Lower leg skin (tissue), 4 donors: ENCODE measurements around the gene LIFR. TPM values are rescaled to one million over a fixed set of nuclear protein-coding genes. Genes with fewer than 3 reads are reported as not detected.
"Not testable (repeated sequence)": the region's sequence is repeated elsewhere in the genome, so short reads cannot be mapped to it uniquely, and the experiment has no call there.

Experiments
- DNase-seq, 2 donors: peaks; one replicate each; pipeline ENCODE4 v3.0.0-alpha.2; 2019; ENCODE audit warnings: low spot score in 2 of 2
- H3K4me3 ChIP-seq: fragments of 200-600 bp; sonication (generic); 2 replicates; pipeline ENCODE4 v1.5.1; 2017; ENCODE audit warnings: mild to moderate bottlenecking, low read depth; ENCODE audit not compliant: poor library complexity, severe bottlenecking
- POLR2A ChIP-seq, 2 donors: fragments of 450-650 bp; IDR thresholded peaks; one replicate each; pipeline ENCODE4 v1.6.1; 2016 to 2017; ENCODE audit warnings: antibody characterized with exemption in 2 of 2, mild to moderate bottlenecking in 1 of 2, moderate library complexity in 1 of 2
- whole genome bisulfite sequencing, 2 donors: methylation state at CpG; one replicate each; pipeline ENCODE4 v1.1.5; 2018; 5-methylcytosine and 5-hydroxymethylcytosine counted together
- intact Hi-C: fragments of 100-400 bp; cut with DNase I; formaldehyde crosslinking; loops from one replicate; pipeline ENCODE4 v1.15.0; 2023; ENCODE audit warnings: low total_unique reads
- total RNA-seq, 4 donors: library from RNA; depleted of rRNA; stranded (reverse); fragments of >200 nt; gene quantifications; one replicate each; pipeline ENCODE4 v1.1.0, GENCODE V29; 2016
- TF ChIP-seq, protein P1 (sequence below), 3 donors: fragments of 450-650 bp; IDR thresholded peaks; one replicate each; pipeline ENCODE4 v1.5.1; 2016; ENCODE audit warnings: antibody characterized with exemption in 3 of 3, mild to moderate bottlenecking in 3 of 3, moderate library complexity in 2 of 3

Gene LIFR
- total RNA-seq, 4 donors from 2014 or later, result 28.3 to 70.6 (median 42.1) TPM

DNA sequence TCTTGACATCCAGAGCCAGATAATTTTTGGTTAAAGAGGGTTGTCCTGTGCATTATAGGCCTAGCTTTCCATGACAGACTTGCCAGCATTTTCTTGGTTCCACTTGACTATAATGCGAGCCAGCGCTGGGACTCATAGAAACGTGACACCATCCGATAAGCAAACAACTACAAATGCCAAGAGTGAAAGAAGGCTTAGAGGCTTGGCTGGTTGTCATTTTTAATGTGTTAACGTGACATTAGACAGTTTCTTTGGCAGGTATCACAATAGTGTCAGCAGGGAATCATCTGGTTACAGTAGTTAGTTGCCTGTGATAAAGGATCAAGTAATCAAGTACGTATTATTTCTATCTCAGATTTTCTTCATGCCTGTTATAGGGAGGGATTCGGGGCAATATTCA, 20.0 kb upstream of the LIFR start:
- 29 to 38% methylated on average over 7 of the region's 7 CpGs for WGBS, 2 donors
- intact Hi-C loops, result no loop called here
- TF ChIP-seq, protein P1, sequence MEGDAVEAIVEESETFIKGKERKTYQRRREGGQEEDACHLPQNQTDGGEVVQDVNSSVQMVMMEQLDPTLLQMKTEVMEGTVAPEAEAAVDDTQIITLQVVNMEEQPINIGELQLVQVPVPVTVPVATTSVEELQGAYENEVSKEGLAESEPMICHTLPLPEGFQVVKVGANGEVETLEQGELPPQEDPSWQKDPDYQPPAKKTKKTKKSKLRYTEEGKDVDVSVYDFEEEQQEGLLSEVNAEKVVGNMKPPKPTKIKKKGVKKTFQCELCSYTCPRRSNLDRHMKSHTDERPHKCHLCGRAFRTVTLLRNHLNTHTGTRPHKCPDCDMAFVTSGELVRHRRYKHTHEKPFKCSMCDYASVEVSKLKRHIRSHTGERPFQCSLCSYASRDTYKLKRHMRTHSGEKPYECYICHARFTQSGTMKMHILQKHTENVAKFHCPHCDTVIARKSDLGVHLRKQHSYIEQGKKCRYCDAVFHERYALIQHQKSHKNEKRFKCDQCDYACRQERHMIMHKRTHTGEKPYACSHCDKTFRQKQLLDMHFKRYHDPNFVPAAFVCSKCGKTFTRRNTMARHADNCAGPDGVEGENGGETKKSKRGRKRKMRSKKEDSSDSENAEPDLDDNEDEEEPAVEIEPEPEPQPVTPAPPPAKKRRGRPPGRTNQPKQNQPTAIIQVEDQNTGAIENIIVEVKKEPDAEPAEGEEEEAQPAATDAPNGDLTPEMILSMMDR (IDR thresholded peaks at IDR 0.05), result no peak
- TF ChIP-seq POLR2A (IDR thresholded peaks at IDR 0.05), result no peak
- H3K4me3 ChIP-seq, result no peak overlapping the region
- DNase-seq, result peak in 1 of 2 donors; percentile 38

DNA sequence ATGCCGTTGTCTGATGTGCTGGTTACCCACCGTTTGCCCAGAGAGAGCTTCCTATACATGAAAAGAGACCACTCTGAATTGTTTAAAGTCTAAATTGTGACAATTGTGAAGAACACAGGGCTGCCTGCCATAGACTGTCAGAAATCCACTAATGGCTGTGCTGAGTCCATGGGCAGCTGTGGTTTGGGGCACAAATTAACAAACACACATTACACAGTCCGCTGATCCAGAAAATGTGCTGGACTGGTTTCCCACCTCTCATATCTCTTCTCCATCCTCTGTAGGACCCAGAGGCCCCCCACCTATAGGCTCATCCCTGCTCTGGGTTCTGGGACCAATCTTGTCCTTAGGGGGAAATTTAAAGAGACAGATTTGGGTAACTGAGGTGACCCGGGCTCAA, 19.0 kb upstream of the LIFR start:
- 92 to 98% methylated on average over 4 of the region's 4 CpGs for WGBS, 2 donors
- H3K4me3 ChIP-seq, result no peak overlapping the region
- intact Hi-C loops, result no loop called here
- DNase-seq, result no peak
- TF ChIP-seq, protein P1 (IDR thresholded peaks at IDR 0.05), result no peak
- no peak for TF ChIP-seq POLR2A (IDR thresholded peaks at IDR 0.05)

DNA sequence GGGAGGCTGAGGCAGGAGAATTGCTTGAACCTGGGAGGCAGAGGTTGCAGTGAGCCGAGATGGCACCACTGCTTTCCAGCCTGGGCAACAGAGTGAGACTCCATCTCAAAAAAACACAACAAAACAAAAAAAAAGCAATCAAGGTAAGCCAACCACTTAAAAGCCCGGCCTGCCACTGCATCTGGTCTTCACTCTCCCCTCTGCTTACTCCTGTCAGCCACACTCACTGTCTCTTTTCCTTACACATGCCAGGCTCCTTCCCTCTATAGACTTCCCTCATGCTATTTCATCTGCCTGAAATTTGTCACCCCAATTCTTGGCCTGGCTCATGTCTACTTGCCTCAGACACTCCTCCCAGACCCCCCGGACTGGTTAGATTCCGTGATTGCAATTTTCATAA, 17.6 kb upstream of the LIFR start:
- intact Hi-C loops, result no loop called here
- no peak overlapping the region for H3K4me3 ChIP-seq
- 93 to 94% methylated on average over 4 of the region's 4 CpGs for WGBS, 2 donors
- no peak for DNase-seq
- TF ChIP-seq, protein P1 (IDR thresholded peaks at IDR 0.05), result no peak
- TF ChIP-seq POLR2A (IDR thresholded peaks at IDR 0.05), result no peak

DNA sequence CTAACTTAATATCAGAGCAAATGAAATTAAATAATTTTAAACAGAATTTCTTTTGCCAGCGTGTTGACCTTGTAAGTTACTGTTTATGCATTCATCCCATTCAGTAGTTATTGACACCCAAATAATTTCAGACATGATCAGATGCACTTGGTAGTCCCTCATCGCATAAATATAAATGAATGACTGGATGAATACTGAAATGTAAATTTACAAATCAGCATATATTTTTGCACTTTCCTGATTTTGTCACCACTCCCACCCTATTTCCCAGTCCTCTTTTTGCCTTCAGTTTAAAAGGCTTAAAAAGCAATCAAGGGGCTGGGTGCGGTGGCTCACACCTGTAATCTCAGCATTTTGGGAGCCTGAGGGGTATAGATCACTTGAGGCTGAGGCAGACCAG, 17.1 kb upstream of the LIFR start:
- intact Hi-C loops, result no loop called here
- no peak overlapping the region for H3K4me3 ChIP-seq
- 96% methylated on average over 3 of the region's 3 CpGs for WGBS, 2 donors
- DNase-seq, result no peak
- no peak for TF ChIP-seq POLR2A (IDR thresholded peaks at IDR 0.05)
- TF ChIP-seq, protein P1 (IDR thresholded peaks at IDR 0.05), result no peak

DNA sequence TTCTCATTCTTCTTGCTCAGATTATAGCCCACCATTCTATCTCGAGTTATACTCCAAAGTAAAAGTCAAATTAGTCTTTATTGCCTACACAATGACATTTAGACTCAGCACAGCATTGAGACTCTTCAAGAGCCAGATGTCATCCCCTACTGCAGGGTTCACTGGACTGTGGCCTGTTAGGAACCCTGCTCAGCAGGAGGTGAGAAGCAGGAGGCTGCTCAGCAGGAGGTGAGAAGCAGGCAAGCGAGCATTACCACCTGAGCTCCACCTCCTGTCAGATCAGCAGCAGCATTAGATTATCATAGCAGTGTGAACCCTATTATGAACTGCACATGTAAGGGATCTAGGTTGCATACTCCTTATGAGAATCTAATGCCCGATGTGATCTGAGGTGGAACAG, 12.7 kb upstream of the LIFR start:
- TF ChIP-seq, protein P1 (IDR thresholded peaks at IDR 0.05), result no peak
- TF ChIP-seq POLR2A (IDR thresholded peaks at IDR 0.05), result no peak
- H3K4me3 ChIP-seq, result no peak overlapping the region
- DNase-seq, result no peak
- WGBS, 2 donors, result 90 to 96% methylated on average over 3 of the region's 3 CpGs
- intact Hi-C loops, result no loop called here

DNA sequence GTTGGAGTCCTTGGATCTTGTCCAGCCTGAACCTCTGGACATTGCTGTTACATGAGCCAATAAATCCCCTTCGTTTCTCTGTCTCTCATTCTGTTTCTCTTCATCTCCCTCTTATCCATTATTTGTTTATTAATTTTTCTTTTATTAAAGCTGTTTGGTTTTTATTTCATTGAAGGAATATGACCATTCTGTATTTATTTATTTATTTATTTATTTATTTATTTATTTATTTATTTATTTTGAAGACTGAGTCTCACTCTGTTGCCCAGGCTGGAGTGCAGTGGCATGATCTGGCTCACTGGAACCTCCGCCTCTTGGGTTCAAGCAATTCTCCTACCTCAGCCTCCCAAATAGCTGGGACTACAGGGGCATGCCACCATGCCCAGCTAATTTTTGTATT, 10.9 kb upstream of the LIFR start:
- intact Hi-C loops, DNase-seq, H3K4me3 ChIP-seq: not testable (repeated sequence)
- 97% methylated on average over 2 of the region's 2 CpGs for WGBS, 2 donors
